A549 (cell line): ENCODE results near the gene MEST. TPM values are rescaled to one million over a fixed set of nuclear protein-coding genes. Genes with fewer than 3 reads are reported as not detected.

ENCODE experiments used
- ATAC-seq, 2 experiments: fragments of 200-7000 bp in 1 of 2; fragments of >200 bp in 1 of 2; cut with Nextera tagmentation in 1 of 2; cut with Tn5 transposase in 1 of 2; 3 replicates each; pipeline versions ENCODE4 v1.8.0 to v1.9.1; 2018 to 2020; ENCODE audit warnings: mild to moderate bottlenecking in 1 of 2, moderate library complexity in 1 of 2
- CTCF ChIA-PET: fragments of 300-600 bp; sonication (Branson Sonifier 250); formaldehyde crosslinking; extraction: SDS; loops from one replicate; lab custom pipeline; 2021; ENCODE audit warnings: antibody characterized with exemption, inconsistent platforms; lab: Yijun Ruan, JAX
- POLR2A ChIA-PET: fragments of 350-600 bp; formaldehyde crosslinking; extraction: SDS; loops from one replicate; lab custom pipeline; 2021; ENCODE audit warnings: antibody characterized with exemption, inconsistent platforms; lab: Yijun Ruan, JAX
- DNase-seq, 2 experiments: peaks; one replicate each; pipeline versions ENCODE4 v3.0.0 to v3.0.0-alpha.2; 2011 to 2016; ENCODE audit warnings: low read depth in 1 of 2, low spot score in 1 of 2
- FAIRE-seq: peaks from 2 replicates; lab custom pipeline; 2011; peaks lifted over from hg19 to GRCh38; lab: Jason Lieb, UNC
- H3K27ac ChIP-seq, 2 experiments: fragments of >200 bp; sonication (Bioruptor Twin); formaldehyde crosslinking; 3 replicates each; pipeline ENCODE4 v1.5.1; 2016 to 2017
- H3K4me1 ChIP-seq: fragments of >200 bp; sonication (Bioruptor Twin); formaldehyde crosslinking; 3 replicates; pipeline ENCODE4 v1.6.1; 2016
- H3K4me2 ChIP-seq: fragments of >200 bp; sonication (Bioruptor Twin); formaldehyde crosslinking; 3 replicates; pipeline ENCODE4 v1.6.1; 2016
- H3K4me3 ChIP-seq: fragments of >200 bp; sonication (Bioruptor Twin); formaldehyde crosslinking; 3 replicates; pipeline ENCODE4 v1.5.1; 2016
- H3K9me3 ChIP-seq: fragments of >200 bp; sonication (Bioruptor Twin); formaldehyde crosslinking; 3 replicates; pipeline ENCODE4 v1.6.1; 2016
- BHLHE40 ChIP-seq: IDR thresholded peaks from 2 replicates; pipeline ENCODE4 v1.6.1; 2012; ENCODE audit warnings: low read depth, low read length, inconsistent platforms
- CBX2 ChIP-seq: fragments of 200-600 bp; sonication (generic); IDR thresholded peaks from 2 replicates; pipeline ENCODE4 v1.6.1; 2016; ENCODE audit warnings: low read depth, mild to moderate bottlenecking, borderline replicate concordance
- CHD4 ChIP-seq: fragments of 200-600 bp; sonication (generic); IDR thresholded peaks from 2 replicates; pipeline ENCODE4 v1.6.1; 2016; ENCODE audit warnings: antibody characterized with exemption, mild to moderate bottlenecking, borderline replicate concordance
- CTCF ChIP-seq: fragments of >200 bp; sonication (Bioruptor Twin); formaldehyde crosslinking; IDR thresholded peaks from 3 replicates; pipeline ENCODE4 v1.5.1; 2016
- E2F6 ChIP-seq: IDR thresholded peaks from 2 replicates; pipeline ENCODE4 v1.6.1; 2012; ENCODE audit warnings: low read depth, borderline replicate concordance
- EHF ChIP-seq: fragments of 250-450 bp; sonication (Bioruptor Pico); IDR thresholded peaks from 2 replicates; pipeline ENCODE4 v1.5.0; 2020; ENCODE audit warnings: mild to moderate bottlenecking
- EHMT2 ChIP-seq: fragments of 200-600 bp; sonication (generic); IDR thresholded peaks from 2 replicates; pipeline ENCODE4 v1.6.1; 2016; ENCODE audit warnings: antibody characterized with exemption, low read depth, mild to moderate bottlenecking, moderate library complexity
- HDAC2 ChIP-seq: fragments of 200-600 bp; sonication (generic); IDR thresholded peaks from 2 replicates; pipeline ENCODE4 v1.6.1; 2016
- HMGXB4 ChIP-seq: fragments of 250-450 bp; sonication (Bioruptor Pico); IDR thresholded peaks from 2 replicates; pipeline ENCODE4 v1.5.0; 2021; ENCODE audit warnings: mild to moderate bottlenecking, moderate library complexity, borderline replicate concordance
- HOXB5 ChIP-seq: fragments of 250-450 bp; sonication (Bioruptor Pico); IDR thresholded peaks from 2 replicates; pipeline ENCODE4 v1.5.0; 2020; ENCODE audit warnings: mild to moderate bottlenecking, moderate library complexity
- JUN ChIP-seq, 2 experiments: fragments of >200 bp; sonication (Bioruptor Twin); formaldehyde crosslinking; IDR thresholded peaks; 2 replicates in 1 of 2; 3 replicates in 1 of 2; pipeline ENCODE4 v1.6.1; 2016 to 2017
- KDM1A ChIP-seq: fragments of 200-600 bp; sonication (generic); IDR thresholded peaks from 2 replicates; pipeline ENCODE4 v1.6.1; 2016; ENCODE audit warnings: low read depth, mild to moderate bottlenecking
- MAFK ChIP-seq: fragments of 450-650 bp; IDR thresholded peaks from 2 replicates; pipeline ENCODE4 v1.6.1; 2014; ENCODE audit not compliant: partially characterized antibody
- MAX ChIP-seq: IDR thresholded peaks from 2 replicates; pipeline ENCODE4 v1.6.1; 2012
- NFE2L2 ChIP-seq: fragments of 150-350 bp; conservative IDR thresholded peaks from 2 replicates; pipeline ENCODE4 v1.6.1; 2014; ENCODE audit warnings: low read length
- NPAS2 ChIP-seq: fragments of 250-450 bp; sonication (Bioruptor Pico); IDR thresholded peaks from 2 replicates; pipeline ENCODE4 v1.8.0; 2022; ENCODE audit warnings: mild to moderate bottlenecking, moderate library complexity, borderline replicate concordance
- NR3C1 ChIP-seq: fragments of >200 bp; sonication (Bioruptor Twin); formaldehyde crosslinking; IDR thresholded peaks from 3 replicates; pipeline ENCODE4 v1.6.1; 2017
- PBX3 ChIP-seq: IDR thresholded peaks from 2 replicates; pipeline ENCODE4 v1.6.1; 2012
- PHF8 ChIP-seq: fragments of 200-600 bp; sonication (generic); IDR thresholded peaks from 2 replicates; pipeline ENCODE4 v1.6.1; 2016; ENCODE audit warnings: low read depth, mild to moderate bottlenecking, antibody characterized with exemption, moderate library complexity, borderline replicate concordance
- POLR2AphosphoS2 ChIP-seq: conservative IDR thresholded peaks from 2 replicates; pipeline ENCODE4 v1.6.1; 2012; ENCODE audit warnings: low read length, improper control_type of control experiment, inconsistent platforms
- RAD21 ChIP-seq, 2 experiments: fragments of >200 bp in 1 of 2; sonication (Bioruptor Twin) in 1 of 2; formaldehyde crosslinking in 1 of 2; IDR thresholded peaks in 1 of 2; conservative IDR thresholded peaks in 1 of 2; 2 replicates in 1 of 2; 3 replicates in 1 of 2; pipeline ENCODE4 v1.6.1; 2012 to 2018; ENCODE audit warnings: inconsistent platforms in 1 of 2
- RCOR1 ChIP-seq: fragments of 150-350 bp; IDR thresholded peaks from 2 replicates; pipeline ENCODE4 v1.6.1; 2014; ENCODE audit warnings: antibody characterized with exemption, low read length, low read depth
- REST ChIP-seq: fragments of 200-600 bp; sonication (generic); IDR thresholded peaks from 2 replicates; pipeline ENCODE4 v1.6.1; 2016; ENCODE audit warnings: antibody characterized with exemption, mild to moderate bottlenecking, moderate library complexity
- TFCP2L1 ChIP-seq: fragments of 250-450 bp; sonication (Bioruptor Pico); IDR thresholded peaks from 2 replicates; pipeline ENCODE4 v1.5.0; 2021; ENCODE audit warnings: mild to moderate bottlenecking
- ZNF302 ChIP-seq: fragments of 250-450 bp; sonication (Bioruptor Pico); IDR thresholded peaks from 2 replicates; pipeline ENCODE4 v1.9.0; 2021; ENCODE audit warnings: inconsistent platforms, mild to moderate bottlenecking, moderate library complexity
- WGBS: methylation state at CpG from one replicate; pipeline ENCODE4 v1.1.6; 2017; ENCODE audit errors: missing lambda C conversion rate; 5-methylcytosine and 5-hydroxymethylcytosine counted together
- polyA plus RNA-seq, 4 experiments: library from polyadenylated mRNA; depleted of rRNA in 3 of 4; stranded (reverse); fragments of >200 nt; fragmentation: RNase III in 1 of 4; extraction: RNeasy Plus Mini Kit Qiagen cat#74134 plus additional on column Dnase treatment in 1 of 4; gene quantifications; 2 replicates in 3 of 4; 3 replicates in 1 of 4; pipeline ENCODE4 v1.2.3, GENCODE V29; 2011 to 2017

The MEST gene
- polyA plus RNA-seq, 2 of the 4 experiments (the other 2 are of a cell fraction): 31.2 to 85.1 TPM

- DNase-seq: no peak
- TF ChIP-seq KDM1A: no peak
- no peak for TF ChIP-seq NFE2L2
- TF ChIP-seq HOXB5 (CRISPR knock-in tag): no peak
- no peak for TF ChIP-seq POLR2AphosphoS2
- TF ChIP-seq MAFK: no peak
- TF ChIP-seq EHF (CRISPR knock-in tag): no peak
- no peak for TF ChIP-seq BHLHE40
- TF ChIP-seq HDAC2: no peak
- TF ChIP-seq CHD4: no peak
- TF ChIP-seq MAX: no peak
- no peak for TF ChIP-seq RAD21 (conservative IDR thresholded peaks at IDR 0.05 in 1 of 2, IDR thresholded peaks at IDR 0.05 in 1 of 2)
- TF ChIP-seq CBX2: no peak
- no peak for TF ChIP-seq CTCF
- TF ChIP-seq PBX3: no peak
- TF ChIP-seq PHF8: no peak
- TF ChIP-seq ZNF302: no peak
- no peak for TF ChIP-seq JUN (IDR thresholded peaks at IDR 0.05)
- TF ChIP-seq RCOR1: no peak
- no peak for TF ChIP-seq REST
- FAIRE-seq: no peak
- H3K9me3 ChIP-seq: peaks cover 8% of the 10 kb centered on the region; the same call in 1 of the 3 replicates
- H3K4me1 ChIP-seq: no peaks in the 10 kb centered on the region
- ChIA-PET CTCF (no interaction called here), POLR2A (no interaction called here)
- no peak overlapping the region for H3K4me3 ChIP-seq
- WGBS: 88% methylated on average over 3 of the region's 3 CpGs
- no peak overlapping the region for H3K4me2 ChIP-seq
- no peak overlapping the region for H3K27ac ChIP-seq
- no peak for ATAC-seq
Measured at GRCh38 chr7:130452951-130453350, 38.9 kb upstream of the MEST start.

- 26% methylated on average over 2 of the region's 2 CpGs for WGBS
- ChIA-PET POLR2A (no interaction called here), CTCF (interaction anchor here (1.0 kb wide), 1 partner anchor 39 kb away, joined by 3 read pairs; no protein-coding TSS in a partner anchor)
- Histone ChIP-seq H3K4me3 (no peak overlapping the region), H3K27ac (no peak overlapping the region), H3K4me2 (no peak overlapping the region), H3K4me1 (no peaks in the 10 kb centered on the region), H3K9me3 (peaks cover 18% of the 10 kb centered on the region)
- no peak for FAIRE-seq
- no peak for ATAC-seq
- DNase-seq: no peak
- TF ChIP-seq NR3C1: no peak
- TF ChIP-seq TFCP2L1 (CRISPR knock-in tag): no peak
- no peak for TF ChIP-seq REST
- TF ChIP-seq NPAS2: no peak
- TF ChIP-seq EHMT2: no peak
- no peak for TF ChIP-seq EHF (CRISPR knock-in tag)
- TF ChIP-seq HMGXB4: no peak
- no peak for TF ChIP-seq E2F6
Measured at GRCh38 chr7:130454959-130455358, 36.9 kb upstream of the MEST start.
